G401 (cell line): ENCODE data around the gene KRTAP10-6. TPM values are rescaled to one million over a fixed set of nuclear protein-coding genes. Genes with fewer than 3 reads are reported as not detected.

ENCODE experiments used
- DNase-seq: peaks from one replicate; pipeline ENCODE4 v3.0.0-alpha.2; 2015; ENCODE audit warnings: low spot score
- in situ Hi-C: cut with HindIII; loops from 2 replicates; pipeline ENCODE4 v1.10.0; 2016; ENCODE audit warnings: low sequenced_read_pairs, mixed read lengths
- total RNA-seq: library from RNA; depleted of rRNA; stranded (reverse); fragments of >200 nt; shearing (Covaris generic); gene quantifications from 2 replicates; pipeline ENCODE4 v1.2.3, GENCODE V29; 2014; rRNA removed

Gene KRTAP10-6
- total RNA-seq, 1 experiment from 2014 or later: not detected

DNA sequence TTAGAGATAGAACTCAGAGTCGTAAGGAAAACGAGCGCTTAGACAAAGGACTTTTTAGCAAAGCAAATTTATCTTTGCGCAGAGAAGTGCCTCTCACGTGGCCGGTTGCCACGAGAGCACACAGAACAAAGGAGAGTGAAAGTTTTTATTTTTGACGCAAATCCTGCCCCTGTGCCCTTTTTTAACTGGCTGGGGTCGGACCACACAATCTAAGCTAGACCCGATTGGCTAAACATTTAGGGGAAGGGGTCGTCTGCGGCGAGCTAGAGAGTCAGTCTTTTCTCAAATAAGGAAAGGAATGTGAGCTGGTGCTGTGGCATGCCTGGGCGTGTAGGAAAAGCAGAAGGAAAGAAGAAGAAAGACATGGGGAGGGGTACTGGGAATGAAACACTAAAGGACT is 43.4 kb downstream of the KRTAP10-6 start:
- no peak for DNase-seq
- in situ Hi-C loops: no loop called here

DNA sequence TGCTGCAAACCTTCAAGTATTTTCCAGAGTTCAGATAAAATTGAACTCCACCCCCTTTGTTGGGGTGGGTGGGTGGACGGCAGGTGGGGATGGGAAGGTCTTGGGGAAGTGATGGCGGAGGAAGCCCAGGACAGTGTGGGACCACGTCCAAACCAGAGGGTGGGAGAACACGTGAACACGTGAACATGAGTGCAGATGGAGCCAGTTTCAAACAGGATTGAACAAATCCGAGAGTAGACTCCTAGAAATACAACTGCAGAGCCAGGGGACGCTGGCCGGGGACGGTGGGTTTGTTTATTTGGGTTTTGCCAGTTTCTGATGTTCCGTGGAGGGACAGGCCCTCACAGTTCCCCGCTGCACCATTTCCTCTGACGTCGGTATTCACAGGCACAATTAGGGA is 43.9 kb downstream of the KRTAP10-6 start:
- no peak for DNase-seq
- in situ Hi-C loops: no loop called here

GRCh38 chr21:44547656-44548331 is 44.5 kb downstream of the KRTAP10-6 start:
- no peak for DNase-seq
- in situ Hi-C loops: no loop called here

- in situ Hi-C loops: no loop called here
- no peak for DNase-seq
Measured at GRCh38 chr21:44544566-44544965, 47.7 kb downstream of the KRTAP10-6 start.

DNA sequence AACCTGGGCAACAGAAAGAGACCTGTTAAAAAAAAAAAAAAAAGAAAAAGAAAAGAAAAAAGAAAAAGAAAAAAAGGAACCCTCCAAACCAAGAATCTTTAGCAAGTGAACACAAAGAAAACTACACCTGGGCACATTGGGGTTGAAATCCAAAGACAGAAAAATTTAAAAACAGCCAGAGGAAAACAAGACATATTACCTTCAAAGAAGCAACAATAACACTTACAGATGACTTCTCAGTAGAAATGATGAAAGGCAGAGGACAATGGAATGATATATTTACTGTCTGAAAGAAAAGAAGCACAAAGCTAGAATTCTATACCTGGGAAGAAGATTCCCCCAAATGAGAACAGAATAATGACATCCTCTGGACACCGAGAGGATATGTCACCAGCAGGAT is 49.6 kb downstream of the KRTAP10-6 start:
- no peak for DNase-seq
- in situ Hi-C loops: no loop called here

Other genes starting within 250 kb of the KRTAP10-6 start
- 0.12 TPM in 1 of 2 replicates, not detected in the other for gene TRPM2, start 238.9 kb downstream of the KRTAP10-6 start, total RNA-seq
- 0.55 and 2.3 TPM in 2 replicates for gene LRRC3, start 137.0 kb downstream of the KRTAP10-6 start, total RNA-seq
- not detected in 2 replicates for gene KRTAP10-1, start 52.3 kb downstream of the KRTAP10-6 start, total RNA-seq
- gene KRTAP10-2, start 41.0 kb downstream of the KRTAP10-6 start, total RNA-seq: not detected in 2 replicates
- not detected in 2 replicates for gene KRTAP10-3, start 33.7 kb downstream of the KRTAP10-6 start, total RNA-seq
- not detected in 2 replicates for gene KRTAP10-4, start 18.8 kb downstream of the KRTAP10-6 start, total RNA-seq
- gene KRTAP10-5, start 11.9 kb downstream of the KRTAP10-6 start, total RNA-seq: not detected in 2 replicates
- not detected in 2 replicates for gene KRTAP10-7, start 8.1 kb upstream of the KRTAP10-6 start, total RNA-seq
- gene KRTAP10-8, start 19.6 kb upstream of the KRTAP10-6 start, total RNA-seq: not detected in 2 replicates
- gene KRTAP10-9, start 34.6 kb upstream of the KRTAP10-6 start, total RNA-seq: not detected in 2 replicates
- gene KRTAP10-10, start 44.9 kb upstream of the KRTAP10-6 start, total RNA-seq: not detected in 2 replicates
- not detected in 2 replicates for gene KRTAP10-11, start 53.9 kb upstream of the KRTAP10-6 start, total RNA-seq
- gene KRTAP12-4, start 62.2 kb upstream of the KRTAP10-6 start, total RNA-seq: not detected in 2 replicates
- gene KRTAP12-3, start 65.4 kb upstream of the KRTAP10-6 start, total RNA-seq: not detected in 2 replicates
- not detected in 2 replicates for gene KRTAP12-2, start 74.4 kb upstream of the KRTAP10-6 start, total RNA-seq
- not detected in 2 replicates for gene KRTAP12-1, start 89.7 kb upstream of the KRTAP10-6 start, total RNA-seq
- gene KRTAP10-12, start 104.7 kb upstream of the KRTAP10-6 start, total RNA-seq: not detected in 2 replicates
- gene TSPEAR, start 119.1 kb upstream of the KRTAP10-6 start, total RNA-seq: not detected in 2 replicates
- gene UBE2G2, start 209.3 kb upstream of the KRTAP10-6 start, total RNA-seq: 55.2 and 61.8 TPM in 2 replicates
- 54.2 and 59.0 TPM in 2 replicates for gene SUMO3, start 225.6 kb upstream of the KRTAP10-6 start, total RNA-seq